ENCODE data around the gene SAG. TPM values are rescaled to one million over a fixed set of nuclear protein-coding genes. Genes with fewer than 3 reads are reported as not detected.

Gene SAG
- polyA plus RNA-seq (2012; ENCODE audit: insufficient read depth, insufficient read length, low read depth) = 0.14 TPM

- no peaks in the 10 kb centered on the region for H3K27me3 ChIP-seq
These were observed at the start of gene SAG for GRCh38 chr2:233307565-233307964. Gene SAG (plus strand): TSS chr2:233307816. CDS start chr2:233309190, 1,374 bp downstream.

GRCh38 chr2:233258211-233258610, 49.4 kb upstream of the SAG start:
- no peak for TF ChIP-seq CTCF (IDR thresholded peaks at IDR 0.05; ENCODE audit: low read depth, low read length)
- DNase-seq = no peak
- H3K36me3 ChIP-seq = peaks cover 66% of the 10 kb centered on the region

More at GRCh38 chr2:233307565-233307964, at the start of gene SAG:
- DNase-seq = no peak
- Histone ChIP-seq H3K4me1 (no peaks in the 10 kb centered on the region), H3K36me3 (no peaks in the 10 kb centered on the region), H3K4me3 (ENCODE audit: low read depth, low read length) (no peak within 1 kb of the TSS), H3K9me3 (no peaks in the 10 kb centered on the region)
- no peak for TF ChIP-seq CTCF (IDR thresholded peaks at IDR 0.05; ENCODE audit: low read depth, low read length)

GRCh38 chr2:233259730-233260129, 47.9 kb upstream of the SAG start:
- no peak for DNase-seq
- no peak for TF ChIP-seq CTCF (IDR thresholded peaks at IDR 0.05; ENCODE audit: low read depth, low read length)
- Histone ChIP-seq H3K27me3 (no peaks in the 10 kb centered on the region), H3K36me3 (peaks cover 80% of the 10 kb centered on the region), H3K4me3 (ENCODE audit: low read depth, low read length) (no peak overlapping the region), H3K9me3 (no peaks in the 10 kb centered on the region), H3K4me1 (no peaks in the 10 kb centered on the region)

More at GRCh38 chr2:233258211-233258610, 49.4 kb upstream of the SAG start:
- Histone ChIP-seq H3K4me3 (ENCODE audit: low read depth, low read length) (no peak overlapping the region), H3K9me3 (no peaks in the 10 kb centered on the region), H3K4me1 (no peaks in the 10 kb centered on the region), H3K27me3 (no peaks in the 10 kb centered on the region)

GRCh38 chr2:233260661-233261060, 47.0 kb upstream of the SAG start:
- no peak for DNase-seq
- H3K4me1 ChIP-seq = no peaks in the 10 kb centered on the region
- no peaks in the 10 kb centered on the region for H3K27me3 ChIP-seq
- H3K4me3 ChIP-seq (ENCODE audit: low read depth, low read length) = no peak overlapping the region
- peaks cover 89% of the 10 kb centered on the region for H3K36me3 ChIP-seq
- H3K9me3 ChIP-seq = no peaks in the 10 kb centered on the region
- TF ChIP-seq CTCF (IDR thresholded peaks at IDR 0.05; ENCODE audit: low read depth, low read length) = no peak

GRCh38 chr2:233261819-233262555, 45.6 kb upstream of the SAG start:
- H3K4me1 ChIP-seq = no peaks in the 10 kb centered on the region
- H3K27me3 ChIP-seq = no peaks in the 10 kb centered on the region
- H3K36me3 ChIP-seq = peaks cover 91% of the 10 kb centered on the region
- no peak overlapping the region for H3K4me3 ChIP-seq (ENCODE audit: low read depth, low read length)
- no peak for TF ChIP-seq CTCF (IDR thresholded peaks at IDR 0.05; ENCODE audit: low read depth, low read length)
- no peak for DNase-seq
- no peaks in the 10 kb centered on the region for H3K9me3 ChIP-seq

- no peaks in the 10 kb centered on the region for H3K27me3 ChIP-seq
- no peaks in the 10 kb centered on the region for H3K4me1 ChIP-seq
- TF ChIP-seq CTCF (IDR thresholded peaks at IDR 0.05; ENCODE audit: low read depth, low read length) = no peak
- H3K9me3 ChIP-seq = no peaks in the 10 kb centered on the region
- peaks cover 86% of the 10 kb centered on the region for H3K36me3 ChIP-seq
- H3K4me3 ChIP-seq (ENCODE audit: low read depth, low read length) = no peak overlapping the region
- DNase-seq = no peak
These were observed 45.1 kb upstream of the SAG start for GRCh38 chr2:233262562-233262961.
